Measurements from ENCODE around the gene SLC14A1. TPM values are rescaled to one million over a fixed set of nuclear protein-coding genes. Genes with fewer than 3 reads are reported as not detected.

Gene SLC14A1
- total and polyA plus RNA-seq, 2 of the 8 experiments (the other 6 are each of a cell fraction or from before 2014, with no cell fraction given) = 0.18 TPM; not detected in 1

DNA sequence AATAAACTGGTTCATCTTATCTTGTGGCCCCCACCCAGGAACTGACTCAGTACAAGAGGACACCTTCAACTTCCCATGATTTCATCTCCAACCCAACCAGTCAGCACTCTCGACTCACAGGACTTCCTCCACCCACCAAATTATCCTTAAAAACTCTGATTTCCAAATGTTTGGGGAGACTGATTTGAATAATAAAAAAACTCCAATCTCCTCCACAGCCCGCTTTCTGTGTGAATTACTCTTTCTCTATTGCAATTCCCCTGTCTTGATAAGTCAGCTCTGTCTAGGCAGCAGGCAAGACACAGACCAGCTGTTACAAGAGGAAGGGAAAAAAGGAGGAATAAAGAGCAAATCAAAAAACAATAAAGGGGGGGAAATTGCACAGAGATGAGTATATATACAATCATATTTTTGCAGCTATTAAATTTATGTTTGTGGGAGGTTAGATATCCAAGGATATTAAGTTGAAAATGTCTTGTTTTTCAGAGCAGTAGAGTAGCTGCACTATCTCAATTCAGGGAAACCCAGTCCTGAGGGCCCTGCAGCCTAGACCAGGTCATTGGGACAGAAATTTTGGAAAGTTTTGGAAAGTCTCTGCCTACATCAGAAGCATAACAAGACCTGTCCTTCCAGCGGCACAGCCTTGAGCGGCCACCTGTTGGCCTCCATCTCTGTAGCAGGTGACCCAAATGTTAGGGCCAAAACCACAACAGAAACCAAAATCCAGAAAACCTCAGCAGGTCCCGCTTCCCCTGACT lies 68.7 kb downstream of the SLC14A1 start (continued):
- TF ChIP-seq TCF12 (IDR thresholded peaks at IDR 0.05; ENCODE audit: low read depth, low read length) (no peak), HDAC2 (IDR thresholded peaks at IDR 0.05; ENCODE audit: borderline replicate concordance in 1 of 2, low read depth in 2 of 2, low read length in 2 of 2) (no peak), CTBP2 (IDR thresholded peaks at IDR 0.05; ENCODE audit: borderline replicate concordance, insufficient read depth, insufficient read length, low read length) (no peak), BRCA1 (IDR thresholded peaks at IDR 0.05; ENCODE audit: low read depth, low read length) (no peak)
